ENCODE results near the gene ZBTB17. TPM values are rescaled to one million over a fixed set of nuclear protein-coding genes. Genes with fewer than 3 reads are reported as not detected.

ZBTB17 gene
- polyA plus RNA-seq, 3 donors: 35.5 to 38.4 (median 36.6) TPM

DNA sequence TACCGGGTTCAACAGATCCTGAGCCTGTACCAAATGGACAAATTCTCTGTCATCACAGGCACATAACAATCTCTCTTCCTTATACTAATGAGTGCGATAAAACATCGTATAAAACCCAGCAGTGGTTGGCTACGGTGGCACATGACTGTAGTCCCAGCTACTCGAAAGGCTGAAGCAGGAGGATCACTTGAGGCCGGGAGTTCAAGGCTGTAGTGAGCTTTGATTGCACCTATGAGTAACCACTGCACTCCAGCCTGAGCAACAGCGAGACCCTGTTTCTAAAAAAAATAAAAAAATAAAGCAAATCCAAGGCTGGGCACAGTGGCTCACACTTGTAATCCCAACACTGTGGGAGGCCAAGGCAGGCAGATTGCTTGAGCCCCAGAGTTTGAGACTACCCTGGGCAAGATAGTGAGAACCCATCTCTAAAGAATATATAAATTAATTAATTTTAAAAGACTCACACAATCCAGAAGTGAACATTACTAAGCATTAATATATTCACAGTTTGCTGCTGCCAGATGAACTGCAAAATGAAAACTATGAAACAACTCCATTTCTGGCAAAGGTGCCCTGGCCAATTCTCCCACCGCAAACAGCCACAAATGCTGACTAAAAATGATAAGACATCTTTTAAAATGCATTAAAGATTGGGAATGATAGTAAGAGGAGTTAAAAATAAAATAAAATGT, 13.1 kb downstream of the ZBTB17 start:
- no peak for DNase-seq

DNA sequence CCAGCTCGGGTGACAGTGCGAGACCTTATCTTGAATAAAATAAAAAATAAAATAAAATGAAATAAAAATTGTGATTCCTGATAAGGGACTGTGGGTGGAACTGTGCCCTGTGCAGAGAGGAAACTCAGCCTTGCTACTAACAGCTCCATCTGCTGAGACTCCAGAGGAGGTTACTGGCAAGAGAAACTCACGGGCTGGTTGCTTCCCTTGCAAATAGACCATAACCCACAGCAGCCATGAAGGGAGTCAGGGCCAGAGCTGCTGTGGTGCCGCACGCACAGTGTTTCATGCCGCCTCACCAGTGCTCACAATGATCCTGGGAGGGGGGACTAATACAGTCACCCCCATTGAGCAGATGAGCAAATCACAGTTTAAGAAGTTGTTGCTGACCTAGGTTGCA, 13.7 kb downstream of the ZBTB17 start:
- DNase-seq: no peak

DNA sequence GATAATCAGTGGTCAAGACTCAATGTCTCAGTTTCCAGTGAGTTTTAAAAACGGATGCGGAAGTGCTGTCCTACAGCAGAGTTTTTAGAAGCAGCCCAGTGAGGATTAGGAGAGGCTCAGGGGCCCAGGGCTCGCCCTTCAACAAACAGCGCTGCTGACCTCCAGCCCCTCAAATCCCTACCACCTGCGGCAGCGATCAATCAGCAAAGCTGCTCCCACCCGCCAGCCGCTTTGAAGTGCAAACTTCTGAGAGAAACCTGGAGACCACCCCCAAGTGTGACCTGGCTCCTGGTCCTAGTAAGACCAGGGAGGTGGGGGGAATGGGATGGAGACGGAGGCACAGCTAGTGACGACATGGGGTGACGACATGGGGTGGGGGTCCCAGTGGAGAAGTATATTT, 14.4 kb downstream of the ZBTB17 start:
- DNase-seq: no peak

DNA sequence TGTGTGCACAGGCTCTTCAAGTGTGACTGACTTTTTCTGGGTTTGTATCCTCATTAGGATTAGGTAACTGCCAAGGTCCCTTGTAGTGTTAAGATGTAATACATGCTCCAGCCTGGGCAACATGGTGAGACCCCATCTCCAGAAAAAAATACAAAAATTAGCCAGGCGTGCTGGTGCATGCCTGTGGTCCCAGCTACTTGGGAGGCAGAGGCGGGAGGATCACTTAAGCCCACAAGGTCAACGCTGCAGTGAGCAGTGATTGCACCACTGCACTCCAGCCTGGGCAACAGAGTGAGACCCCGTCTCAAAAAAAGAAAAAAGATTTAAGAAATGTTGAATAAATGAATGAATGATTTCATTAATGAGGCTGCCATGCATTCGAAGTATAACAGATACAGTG, 15.1 kb downstream of the ZBTB17 start:
- no peak for DNase-seq

DNA sequence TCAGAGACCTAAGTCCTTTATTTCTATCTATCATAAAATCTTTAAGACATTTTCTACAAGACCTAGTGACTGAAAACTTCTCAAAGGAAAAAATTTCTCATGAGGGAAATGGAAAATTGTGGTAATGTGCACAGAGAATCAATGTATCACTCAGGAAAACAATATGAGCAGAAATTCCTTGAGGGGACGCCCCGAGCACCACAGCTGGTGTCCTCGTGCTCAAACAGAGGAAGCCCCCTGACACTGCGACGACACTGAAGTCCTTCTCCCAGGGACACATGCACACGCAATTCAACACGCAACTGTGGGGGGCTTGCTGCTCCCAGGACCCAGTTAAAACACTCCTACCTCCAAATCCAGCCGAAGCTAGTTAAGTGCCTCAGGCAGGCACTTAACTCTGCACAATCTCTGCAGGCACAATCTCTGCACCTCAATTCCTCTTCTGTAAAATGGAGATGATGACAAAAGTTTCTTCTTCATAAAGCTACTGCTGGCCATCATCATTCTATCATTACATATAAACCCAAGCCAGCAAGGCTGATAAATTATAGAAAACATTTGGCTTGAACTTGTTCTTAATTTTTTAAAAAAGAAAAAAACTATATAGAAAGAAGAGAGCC, 16.0 kb downstream of the ZBTB17 start:
- DNase-seq: no peak

DNA sequence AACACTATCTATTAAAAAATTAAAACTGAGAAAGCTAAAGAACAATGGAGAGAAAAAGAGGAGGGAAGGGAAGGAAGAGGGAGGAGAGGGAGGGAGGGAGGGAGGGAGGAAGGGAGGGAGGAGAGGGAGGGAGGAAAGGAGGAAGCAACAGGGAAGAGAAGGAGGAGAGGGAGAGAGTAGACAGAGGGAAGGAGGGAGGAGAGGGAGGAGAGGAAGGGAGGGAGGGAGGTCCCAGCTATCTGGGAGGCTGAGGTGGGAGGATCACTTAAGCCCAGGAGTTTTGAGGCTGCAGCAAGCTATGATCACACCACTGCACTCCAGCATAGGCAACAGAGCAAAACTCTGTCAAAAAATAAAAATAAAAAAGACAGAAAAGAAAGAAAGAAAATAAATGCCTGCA, 16.5 kb downstream of the ZBTB17 start:
- DNase-seq: no peak

DNA sequence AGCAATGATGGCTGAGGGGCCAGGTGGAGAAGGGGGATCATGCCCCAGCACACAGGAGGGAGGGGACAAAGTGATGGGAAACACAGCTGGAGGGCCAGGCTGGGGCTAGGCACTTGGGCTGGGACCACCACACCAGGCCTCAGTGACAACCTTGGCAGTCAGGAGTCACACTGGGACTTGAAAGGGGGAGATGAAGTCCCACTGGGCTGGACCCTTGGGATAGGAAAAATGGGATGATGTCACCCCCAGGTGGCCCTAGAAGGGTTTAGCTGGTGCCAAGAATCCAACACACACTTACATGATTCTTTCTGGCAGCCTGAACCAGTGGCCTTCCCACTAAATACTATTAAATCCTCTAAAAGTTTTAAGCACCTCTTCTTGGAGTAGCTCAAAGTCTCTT, 17.1 kb downstream of the ZBTB17 start:
- DNase-seq: no peak

DNA sequence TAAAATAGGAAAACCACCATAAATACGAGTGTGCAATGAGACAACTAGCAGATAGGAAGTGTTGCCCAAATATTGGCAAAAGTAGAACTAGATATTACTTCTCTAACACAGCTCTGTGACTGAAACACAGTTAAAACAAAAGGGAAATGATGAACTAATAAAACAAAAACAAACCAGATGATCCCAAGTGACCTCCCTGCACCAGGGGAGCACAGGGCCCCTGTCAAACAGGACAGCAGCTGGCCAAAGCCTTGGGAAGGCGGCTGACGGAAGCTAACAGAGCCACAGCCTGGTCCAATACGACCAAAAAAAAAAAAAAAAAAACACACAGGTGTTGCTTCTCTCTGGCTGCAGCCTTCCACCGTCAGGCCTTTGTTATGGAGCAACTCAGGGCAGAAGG, 17.8 kb downstream of the ZBTB17 start:
- DNase-seq: no peak

DNA sequence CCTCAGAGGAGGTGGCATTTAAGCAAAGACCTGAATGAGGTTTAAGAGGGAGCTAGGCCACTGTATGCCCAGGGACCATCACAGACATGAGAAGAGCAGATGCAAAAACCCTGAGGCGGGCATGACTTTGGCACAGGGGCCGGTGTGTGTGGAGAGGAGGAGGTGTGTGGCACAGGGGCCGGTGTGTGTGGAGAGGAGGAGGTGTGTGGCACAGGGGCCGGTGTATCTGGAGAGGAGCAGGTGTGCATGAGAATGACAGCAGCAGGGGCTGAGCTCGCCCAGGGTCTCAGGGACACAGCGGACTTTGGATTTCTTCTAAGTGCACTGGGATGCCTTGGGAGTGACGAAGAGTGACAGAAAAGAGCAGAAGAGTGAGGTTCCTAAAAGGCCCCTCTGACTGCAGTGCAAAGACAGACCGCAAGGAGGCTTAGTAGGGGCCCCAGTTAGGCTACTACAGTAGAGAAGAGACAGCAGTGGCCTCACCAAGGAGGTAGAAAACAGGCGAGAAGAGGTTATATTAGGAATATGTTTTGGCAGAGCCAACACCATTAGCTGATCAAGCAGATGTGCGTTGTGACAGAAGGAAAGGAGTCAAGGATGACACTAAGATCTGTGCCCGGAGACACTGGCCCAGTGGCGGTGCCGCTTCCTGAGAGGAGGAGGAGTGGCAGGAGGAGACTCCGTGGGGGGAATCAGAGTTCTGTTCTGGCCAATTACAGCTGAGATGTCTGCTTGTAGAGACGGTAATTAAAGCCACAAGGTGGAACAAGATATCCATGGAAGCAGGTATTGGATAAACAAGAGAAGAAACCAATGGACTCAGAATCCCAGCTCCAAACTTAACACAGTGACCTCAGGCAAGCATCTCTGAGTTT, 18.4 kb downstream of the ZBTB17 start:
- DNase-seq: peak; percentile 46

DNA sequence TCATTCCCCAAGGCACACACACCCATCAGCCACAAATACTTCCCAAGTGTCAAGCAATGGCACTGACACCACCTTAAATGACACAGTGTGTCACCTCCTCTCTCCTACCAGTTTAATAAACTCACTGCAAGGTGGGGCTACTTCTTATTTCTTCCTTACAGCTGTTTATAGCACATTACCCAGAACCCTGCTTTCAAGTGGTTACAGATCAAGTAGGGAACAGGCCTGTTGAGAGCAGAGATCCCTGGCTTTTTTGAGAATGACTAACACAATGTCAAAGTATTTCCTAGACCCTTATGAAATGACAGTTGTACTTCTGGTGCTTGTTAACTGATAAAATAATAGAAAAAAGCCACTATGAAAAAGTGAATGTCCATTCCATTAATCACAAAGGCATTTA, 19.8 kb downstream of the ZBTB17 start:
- DNase-seq: no peak

DNA sequence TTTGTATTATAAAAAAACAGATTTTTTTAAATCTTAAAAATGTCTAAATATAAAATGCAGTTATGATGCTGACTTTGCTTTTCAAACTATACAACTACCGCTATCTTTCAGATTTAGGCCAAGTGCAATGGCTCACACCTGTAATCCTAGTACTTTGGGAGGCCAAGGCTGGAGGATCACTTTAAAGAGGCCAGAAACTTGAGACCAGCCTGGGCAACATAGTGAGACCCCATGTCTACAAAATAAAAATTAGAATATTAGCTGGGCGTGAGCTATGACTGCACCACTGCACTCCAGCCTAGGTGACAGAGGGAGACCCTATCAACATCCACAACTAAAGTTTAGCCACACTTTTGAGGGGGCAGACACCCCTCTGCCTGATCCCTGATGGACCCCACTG, 20.3 kb downstream of the ZBTB17 start:
- DNase-seq: no peak

DNA sequence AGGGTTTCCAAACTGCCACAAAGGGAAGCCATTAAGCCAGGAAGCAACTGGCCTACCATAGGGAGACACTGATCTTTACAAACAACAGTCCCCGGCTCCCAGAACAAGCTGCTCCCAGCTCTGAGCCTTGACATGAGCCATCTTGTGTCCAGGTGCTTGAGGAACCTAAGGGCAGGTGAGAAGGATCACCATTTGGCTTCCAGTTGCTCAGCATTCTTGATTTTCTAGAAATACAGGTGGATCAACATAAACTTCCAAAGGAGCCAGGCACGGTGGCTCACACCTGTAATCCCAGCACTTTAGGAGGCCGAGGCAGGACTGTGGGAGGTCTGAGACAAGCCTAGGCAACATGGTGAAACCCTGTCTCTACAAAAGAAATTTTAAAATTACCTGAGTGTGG, 21.6 kb downstream of the ZBTB17 start:
- DNase-seq: no peak

DNA sequence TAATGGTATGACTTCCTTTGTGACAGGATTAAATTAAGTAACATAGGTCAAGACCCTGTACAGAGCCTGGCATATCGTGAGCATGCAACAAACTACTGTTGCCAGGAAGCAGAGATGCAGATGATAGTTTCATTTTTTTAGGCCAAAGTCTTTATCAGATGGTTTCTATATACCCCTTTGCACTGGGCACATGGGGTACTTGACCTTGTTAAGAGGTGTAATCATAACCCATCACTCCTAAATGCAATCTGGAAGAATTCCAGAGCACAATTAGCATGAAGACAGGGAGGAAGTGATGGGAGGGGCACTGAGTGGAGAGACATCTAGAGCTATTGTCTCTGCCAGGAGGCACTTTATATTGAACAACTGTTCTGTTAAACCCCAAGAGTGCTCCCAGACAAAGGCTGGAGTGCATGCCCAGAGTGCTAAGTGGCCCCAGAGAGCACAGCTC, 22.1 kb downstream of the ZBTB17 start:
- no peak for DNase-seq

DNA sequence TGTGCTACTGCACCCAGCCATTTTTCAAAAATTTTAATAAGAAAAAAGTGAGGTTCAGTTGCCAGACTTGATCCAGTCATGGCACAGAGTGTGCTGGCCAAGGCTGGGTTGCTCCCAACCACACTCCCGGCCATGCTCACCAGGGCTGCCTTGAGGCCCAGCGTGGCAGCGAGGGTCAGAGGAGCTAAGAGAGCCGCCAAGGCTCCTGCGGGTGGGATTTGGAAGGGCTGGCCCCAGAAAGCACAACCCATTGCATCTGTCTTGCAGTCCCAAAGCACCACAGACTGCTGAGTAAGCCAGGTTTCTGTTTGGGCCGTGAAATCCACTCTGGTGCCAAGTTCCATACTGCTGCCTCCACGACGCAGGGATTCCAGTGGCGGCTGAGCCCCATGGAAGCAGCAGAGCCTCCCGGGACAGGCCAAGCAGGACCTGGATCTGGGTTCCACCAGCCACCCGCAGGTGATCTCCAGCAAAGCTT, 22.6 kb downstream of the ZBTB17 start:
- no peak for DNase-seq

DNA sequence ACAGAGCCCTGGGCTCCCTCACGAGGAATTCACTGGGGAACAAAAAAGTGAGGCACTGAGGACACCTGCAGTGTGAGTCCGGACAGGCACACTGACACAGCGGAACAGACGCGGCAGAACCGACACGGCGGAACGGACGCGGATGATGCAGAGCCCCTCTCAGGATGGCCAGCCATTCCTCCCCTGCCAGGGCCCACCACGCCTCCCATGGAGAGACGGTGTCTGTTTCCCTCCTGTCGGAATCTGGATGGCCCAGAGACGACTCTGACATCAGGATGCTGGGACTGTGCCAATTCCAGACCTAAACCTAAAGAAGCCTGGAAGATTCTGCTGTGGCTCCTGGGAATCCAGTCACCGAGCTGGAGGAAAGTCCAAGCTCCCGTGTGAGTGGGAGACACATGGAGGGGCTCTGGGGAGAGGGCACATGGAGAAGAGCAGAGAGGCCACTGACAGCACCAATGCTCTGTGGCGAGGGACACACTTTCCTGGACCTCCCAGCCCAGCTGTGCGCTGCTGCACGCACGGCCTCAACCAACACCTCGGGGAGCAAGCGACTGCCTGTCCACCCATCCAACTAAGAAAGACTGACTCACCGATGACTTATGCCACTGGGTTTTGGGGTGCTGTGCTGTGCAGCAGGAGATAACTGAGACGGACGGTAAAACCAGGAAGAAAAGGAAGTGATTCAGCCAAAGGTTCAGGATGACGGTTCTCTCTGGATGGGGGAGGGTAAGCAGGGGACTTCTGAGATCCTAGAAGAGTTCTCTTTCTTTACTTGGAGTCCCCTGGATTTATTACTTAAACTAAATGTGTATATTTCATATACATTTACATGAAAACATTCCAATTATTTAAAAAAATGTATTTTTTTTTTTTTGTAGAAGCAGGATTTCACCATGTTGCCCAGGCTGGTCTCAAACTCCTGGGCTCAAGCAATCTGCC, 23.3 kb downstream of the ZBTB17 start:
- DNase-seq: no peak

DNA sequence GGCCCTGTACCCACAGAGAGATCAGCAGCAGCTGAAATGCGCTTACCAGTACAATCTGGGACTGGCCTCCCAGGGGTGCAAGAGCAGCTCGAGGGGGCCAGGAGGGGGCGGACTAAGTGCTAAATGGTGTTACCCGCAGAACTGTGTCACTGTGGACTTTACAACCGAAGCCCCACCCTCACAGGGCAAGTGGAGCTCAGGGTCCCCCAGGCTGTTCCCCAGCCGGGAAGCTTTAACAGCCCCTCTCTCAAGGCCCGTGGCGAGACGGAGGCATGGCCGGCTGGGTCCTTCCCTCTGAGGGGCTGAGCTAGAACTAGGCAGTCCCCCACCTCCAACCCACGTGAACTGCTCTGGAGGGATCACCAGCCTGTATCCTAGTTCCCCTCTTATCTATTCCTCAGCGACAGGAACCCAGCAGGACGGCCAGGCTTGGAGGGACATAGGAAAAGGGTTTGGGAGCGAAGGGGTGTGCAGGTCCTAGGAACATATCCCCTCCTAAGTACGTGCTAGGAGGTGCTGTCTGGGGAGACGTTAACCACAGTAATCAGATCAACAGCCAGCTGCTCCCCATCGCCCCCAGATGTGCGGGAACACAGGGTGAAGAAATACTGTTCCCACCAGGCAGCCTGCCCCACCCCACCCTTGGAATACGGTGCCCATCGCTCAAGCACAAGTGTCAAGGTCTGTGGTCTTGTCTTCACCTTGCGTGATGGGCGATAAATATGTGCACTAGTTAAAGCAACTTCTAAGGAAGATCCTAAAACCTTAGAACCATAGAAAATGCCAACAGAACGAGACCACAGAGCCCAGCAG, 24.4 kb downstream of the ZBTB17 start:
- DNase-seq: no peak

DNA sequence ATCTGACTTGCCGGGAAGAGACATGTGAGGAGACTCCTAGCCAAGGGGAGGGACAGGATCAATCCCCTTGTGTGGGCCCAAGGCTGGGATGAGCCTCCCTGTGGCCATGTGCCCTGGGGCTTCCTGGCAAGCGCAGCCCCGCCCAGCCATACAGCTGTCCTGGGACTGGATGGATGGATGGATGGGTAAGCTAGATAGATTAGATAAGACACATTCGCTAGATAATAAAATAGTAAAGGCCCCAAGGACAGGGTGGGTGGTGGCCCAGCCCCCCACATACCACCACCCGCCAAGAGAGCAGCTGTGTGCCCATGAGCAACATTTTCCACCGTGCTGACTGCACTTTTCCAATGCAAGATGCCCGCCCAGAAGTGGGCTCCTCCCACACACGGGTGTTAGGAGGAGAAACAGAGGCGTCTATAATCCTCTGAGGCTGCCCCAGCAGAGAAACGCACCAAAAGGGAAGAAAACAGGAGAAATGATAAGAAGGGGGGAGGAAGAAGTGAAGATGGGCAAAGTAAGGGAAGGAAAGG, 25.1 kb downstream of the ZBTB17 start:
- no peak for DNase-seq

DNA sequence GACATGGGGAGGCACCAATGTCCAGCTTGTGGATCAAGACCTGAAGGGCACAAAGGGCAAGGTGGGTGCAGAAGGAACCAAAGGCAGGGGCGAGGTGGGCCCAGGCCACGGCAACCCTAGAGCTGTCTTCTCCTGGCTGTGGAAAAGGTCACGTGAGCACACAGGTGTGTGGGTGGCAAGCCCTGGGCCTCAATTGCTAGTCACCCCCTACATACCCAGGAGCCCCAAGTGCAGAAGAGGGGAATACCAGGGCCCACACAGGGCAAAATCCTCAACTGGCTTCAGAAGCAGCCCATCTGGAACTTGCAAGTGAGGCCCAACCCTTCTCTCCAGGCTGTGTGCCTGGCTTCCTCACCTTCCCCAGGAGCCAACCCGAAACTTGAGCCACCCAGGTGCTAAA, 25.6 kb downstream of the ZBTB17 start:
- DNase-seq: no peak

DNA sequence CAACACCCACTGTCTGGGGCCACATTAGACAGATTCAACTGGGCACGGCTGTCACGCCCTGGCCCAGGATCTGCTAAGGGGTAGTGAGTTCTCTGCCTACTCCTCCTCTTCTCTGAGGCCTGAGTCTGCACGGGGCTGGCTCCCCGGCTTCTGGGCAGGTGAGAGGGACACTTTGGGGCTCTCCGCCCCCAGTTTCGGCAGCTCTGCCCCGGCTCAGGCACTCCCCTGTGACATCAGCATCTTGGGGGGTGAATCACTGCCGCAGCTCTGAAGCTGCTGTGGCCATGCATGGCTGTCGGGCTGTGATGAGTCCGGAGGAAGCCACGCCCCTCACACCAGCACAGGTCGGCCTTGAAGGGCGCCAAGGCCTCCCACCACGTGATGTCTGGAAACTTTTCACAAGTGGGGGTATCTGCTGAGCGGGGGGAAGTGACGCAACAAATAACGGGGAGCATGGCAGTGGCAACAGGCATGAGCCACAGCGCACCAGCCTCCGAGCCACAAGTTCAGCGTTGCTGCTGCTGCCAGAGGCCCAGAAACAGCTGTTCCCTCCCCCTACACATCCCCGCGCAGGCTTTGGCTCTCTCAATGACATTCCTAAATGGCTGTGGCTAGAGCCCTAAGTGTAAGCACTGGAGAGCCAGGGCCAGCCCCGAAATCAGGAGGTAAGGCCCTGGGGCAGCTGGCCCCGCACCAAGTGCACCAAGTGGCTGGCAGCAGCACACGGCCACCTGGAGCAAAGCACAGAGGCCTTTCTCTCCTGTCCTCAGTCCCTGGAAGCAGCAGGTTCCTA, 26.3 kb downstream of the ZBTB17 start:
- peak; percentile 59 for DNase-seq
